Astrocyte of the cerebellum (primary cell): ENCODE measurements around the gene CSNK1G2.

ENCODE experiments used
- DNase-seq: peaks from one replicate; pipeline ENCODE4 v3.0.0-alpha.2; 2011; ENCODE audit warnings: low read depth
- H3K4me3 ChIP-seq: 2 replicates; pipeline ENCODE4 v1.5.1; 2011; ENCODE audit warnings: mild to moderate bottlenecking, low read depth, low read length, moderate library complexity
- CTCF ChIP-seq: IDR thresholded peaks from 2 replicates; pipeline ENCODE4 v1.5.1; 2012; ENCODE audit warnings: low read length, low read depth, moderate library complexity, mild to moderate bottlenecking; ENCODE audit errors: missing control alignments
- in situ Hi-C: cut with HindIII; loops from 2 replicates; pipeline ENCODE4 v1.10.0; 2017; ENCODE audit warnings: low sequenced_read_pairs

CSNK1G2 gene

GRCh38 chr19:1923319-1923718, 17.7 kb upstream of the CSNK1G2 start:
- H3K4me3 ChIP-seq = no peak overlapping the region
- in situ Hi-C loops = no loop called here

GRCh38 chr19:1924320-1924961, 16.5 kb upstream of the CSNK1G2 start:
- TF ChIP-seq CTCF = no peak
- no peak overlapping the region for H3K4me3 ChIP-seq
- DNase-seq = no peak
- in situ Hi-C loops = no loop called here

More at GRCh38 chr19:1923319-1923718, 17.7 kb upstream of the CSNK1G2 start:
- no peak for TF ChIP-seq CTCF
- no peak for DNase-seq

- TF ChIP-seq CTCF = no peak
- no peak for DNase-seq
- in situ Hi-C loops = no loop called here
- H3K4me3 ChIP-seq = no peak overlapping the region
These were observed 15.4 kb upstream of the CSNK1G2 start for GRCh38 chr19:1925544-1925943.

- peak overlapping the region; percentile 32 for H3K4me3 ChIP-seq
- TF ChIP-seq CTCF = peak; percentile 77
- in situ Hi-C loops = no loop called here
- DNase-seq = no peak
These were observed 11.8 kb upstream of the CSNK1G2 start for GRCh38 chr19:1929021-1929742.

- in situ Hi-C loops = no loop called here
- no peak for TF ChIP-seq CTCF
- no peak overlapping the region for H3K4me3 ChIP-seq
- DNase-seq = no peak
These were observed 9.5 kb upstream of the CSNK1G2 start for GRCh38 chr19:1931445-1931844.

- no peak overlapping the region for H3K4me3 ChIP-seq
- in situ Hi-C loops = no loop called here
- no peak for DNase-seq
- no peak for TF ChIP-seq CTCF
These were observed 8.6 kb upstream of the CSNK1G2 start for GRCh38 chr19:1932395-1932794.
